ENCODE data around the gene ISLR.

DNA sequence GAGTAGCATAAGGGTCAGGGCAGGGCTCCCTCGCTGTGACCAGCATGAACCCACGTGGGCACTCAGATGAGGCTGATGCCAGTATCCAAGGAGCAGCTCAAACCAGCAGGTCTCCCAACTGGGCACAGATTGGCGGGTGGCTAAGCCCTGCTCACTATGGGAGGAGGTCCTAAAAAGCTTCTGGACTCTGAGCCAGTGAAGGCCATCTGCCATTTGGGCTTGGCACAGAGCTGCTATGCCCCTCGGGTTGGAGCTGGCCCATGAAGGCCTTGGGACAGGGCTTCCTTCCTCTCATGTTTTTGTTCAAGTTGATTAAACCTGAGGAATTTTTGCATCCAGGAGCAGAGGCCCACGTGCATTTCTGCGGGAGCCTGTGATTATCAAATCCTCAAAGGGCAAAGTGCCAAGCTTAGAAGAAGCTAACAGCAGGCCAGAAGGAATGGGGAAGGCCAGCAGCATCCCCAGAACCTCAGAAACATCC lies 33.3 kb downstream of the ISLR start:
- no peak for TF ChIP-seq POLR2A (IDR thresholded peaks at IDR 0.05)
- TF ChIP-seq, protein P1, sequence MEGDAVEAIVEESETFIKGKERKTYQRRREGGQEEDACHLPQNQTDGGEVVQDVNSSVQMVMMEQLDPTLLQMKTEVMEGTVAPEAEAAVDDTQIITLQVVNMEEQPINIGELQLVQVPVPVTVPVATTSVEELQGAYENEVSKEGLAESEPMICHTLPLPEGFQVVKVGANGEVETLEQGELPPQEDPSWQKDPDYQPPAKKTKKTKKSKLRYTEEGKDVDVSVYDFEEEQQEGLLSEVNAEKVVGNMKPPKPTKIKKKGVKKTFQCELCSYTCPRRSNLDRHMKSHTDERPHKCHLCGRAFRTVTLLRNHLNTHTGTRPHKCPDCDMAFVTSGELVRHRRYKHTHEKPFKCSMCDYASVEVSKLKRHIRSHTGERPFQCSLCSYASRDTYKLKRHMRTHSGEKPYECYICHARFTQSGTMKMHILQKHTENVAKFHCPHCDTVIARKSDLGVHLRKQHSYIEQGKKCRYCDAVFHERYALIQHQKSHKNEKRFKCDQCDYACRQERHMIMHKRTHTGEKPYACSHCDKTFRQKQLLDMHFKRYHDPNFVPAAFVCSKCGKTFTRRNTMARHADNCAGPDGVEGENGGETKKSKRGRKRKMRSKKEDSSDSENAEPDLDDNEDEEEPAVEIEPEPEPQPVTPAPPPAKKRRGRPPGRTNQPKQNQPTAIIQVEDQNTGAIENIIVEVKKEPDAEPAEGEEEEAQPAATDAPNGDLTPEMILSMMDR (IDR thresholded peaks at IDR 0.05), result no peak
